C4-2B (cell line): Measurements from ENCODE around the gene BUD23.

Experiments
- CTCF ChIP-seq: fragments of 450-650 bp; conservative IDR thresholded peaks from 2 replicates; pipeline ENCODE4 v1.5.1; 2017; ENCODE audit warnings: mild to moderate bottlenecking
- ZFX ChIP-seq: fragments of 450-650 bp; IDR thresholded peaks from 2 replicates; pipeline ENCODE4 v1.6.1; 2017

GRCh38 chr7:73663033-73663432 is 20.4 kb upstream of the BUD23 start:
- TF ChIP-seq CTCF (no peak), ZFX (no peak)
